ENCODE results near the gene VSIG10.
"Not testable (repeated sequence)": the region's sequence is repeated elsewhere in the genome, so short reads cannot be mapped to it uniquely, and the experiment has no call there.

The VSIG10 gene

GRCh38 chr12:118103601-118104382 is at the start of gene VSIG10:
TSS of gene VSIG10 (minus strand) at chr12:118104011. CDS start at chr12:118103671, 340 bp downstream.
- FAIRE-seq: no peak
- DNase-seq (ENCODE audit: low spot score): peak; percentile 56

- DNase-seq (ENCODE audit: low spot score) (no peak), FAIRE-seq (no peak)
Measured at GRCh38 chr12:118151755-118152154, 47.9 kb upstream of the VSIG10 start.

GRCh38 chr12:118150625-118151024 is 46.8 kb upstream of the VSIG10 start:
- FAIRE-seq: no peak

GRCh38 chr12:118148287-118148686 is 44.5 kb upstream of the VSIG10 start:
- DNase-seq (ENCODE audit: low spot score) (no peak), FAIRE-seq (no peak)

More at GRCh38 chr12:118150625-118151024, 46.8 kb upstream of the VSIG10 start:
- no peak for DNase-seq (ENCODE audit: low spot score)

- no peak for FAIRE-seq
- no peak for DNase-seq (ENCODE audit: low spot score)
Measured at GRCh38 chr12:118145798-118146156, 42.0 kb upstream of the VSIG10 start.

GRCh38 chr12:118145113-118145797 is 41.4 kb upstream of the VSIG10 start:
- no peak for FAIRE-seq
- no peak for DNase-seq (ENCODE audit: low spot score)

GRCh38 chr12:118144499-118144898 is 40.7 kb upstream of the VSIG10 start:
- FAIRE-seq (no peak), DNase-seq (ENCODE audit: low spot score) (no peak)

GRCh38 chr12:118140825-118141224 is 37.0 kb upstream of the VSIG10 start:
- no peak for FAIRE-seq
- DNase-seq (ENCODE audit: low spot score): no peak

GRCh38 chr12:118137148-118137678 is 33.4 kb upstream of the VSIG10 start:
- DNase-seq (ENCODE audit: low spot score) (no peak), FAIRE-seq (no peak)

- no peak for DNase-seq (ENCODE audit: low spot score)
- no peak for FAIRE-seq
Measured at GRCh38 chr12:118136559-118137003, 32.8 kb upstream of the VSIG10 start.

- peak; percentile 77 for DNase-seq (ENCODE audit: low spot score)
Measured at GRCh38 chr12:118135788-118136558, 32.2 kb upstream of the VSIG10 start, which contains the start of gene PEBP1. TSS of gene PEBP1 (plus strand) at chr12:118136124. CDS start at chr12:118136210, 86 bp downstream.

GRCh38 chr12:118129436-118129835 is 25.6 kb upstream of the VSIG10 start:
- FAIRE-seq; DNase-seq (ENCODE audit: low spot score): not testable (repeated sequence)

More at GRCh38 chr12:118135788-118136558, 32.2 kb upstream of the VSIG10 start, which contains the start of gene PEBP1:
- no peak for FAIRE-seq

- FAIRE-seq: no peak
- no peak for DNase-seq (ENCODE audit: low spot score)
Measured at GRCh38 chr12:118127867-118128266, 24.1 kb upstream of the VSIG10 start.

GRCh38 chr12:118126119-118126757 is 22.4 kb upstream of the VSIG10 start:
- FAIRE-seq (no peak), DNase-seq (ENCODE audit: low spot score) (no peak)

- FAIRE-seq (no peak), DNase-seq (ENCODE audit: low spot score) (no peak)
Measured at GRCh38 chr12:118125743-118126118, 21.9 kb upstream of the VSIG10 start.

GRCh38 chr12:118124333-118124874 is 20.6 kb upstream of the VSIG10 start:
- DNase-seq (ENCODE audit: low spot score): no peak
- FAIRE-seq: no peak

- no peak for DNase-seq (ENCODE audit: low spot score)
- no peak for FAIRE-seq
Measured at GRCh38 chr12:118122264-118122663, 18.5 kb upstream of the VSIG10 start.

- FAIRE-seq (no peak), DNase-seq (ENCODE audit: low spot score) (peak; percentile 38)
Measured at GRCh38 chr12:118120579-118121363, 17.0 kb upstream of the VSIG10 start.

GRCh38 chr12:118119449-118119879 is 15.7 kb upstream of the VSIG10 start:
- no peak for DNase-seq (ENCODE audit: low spot score)
- FAIRE-seq: no peak

GRCh38 chr12:118109088-118109487 is 5.3 kb upstream of the VSIG10 start:
- FAIRE-seq: no peak
- DNase-seq (ENCODE audit: low spot score): no peak
